ENCODE results near the gene CCL8.

CCL8 gene

DNA sequence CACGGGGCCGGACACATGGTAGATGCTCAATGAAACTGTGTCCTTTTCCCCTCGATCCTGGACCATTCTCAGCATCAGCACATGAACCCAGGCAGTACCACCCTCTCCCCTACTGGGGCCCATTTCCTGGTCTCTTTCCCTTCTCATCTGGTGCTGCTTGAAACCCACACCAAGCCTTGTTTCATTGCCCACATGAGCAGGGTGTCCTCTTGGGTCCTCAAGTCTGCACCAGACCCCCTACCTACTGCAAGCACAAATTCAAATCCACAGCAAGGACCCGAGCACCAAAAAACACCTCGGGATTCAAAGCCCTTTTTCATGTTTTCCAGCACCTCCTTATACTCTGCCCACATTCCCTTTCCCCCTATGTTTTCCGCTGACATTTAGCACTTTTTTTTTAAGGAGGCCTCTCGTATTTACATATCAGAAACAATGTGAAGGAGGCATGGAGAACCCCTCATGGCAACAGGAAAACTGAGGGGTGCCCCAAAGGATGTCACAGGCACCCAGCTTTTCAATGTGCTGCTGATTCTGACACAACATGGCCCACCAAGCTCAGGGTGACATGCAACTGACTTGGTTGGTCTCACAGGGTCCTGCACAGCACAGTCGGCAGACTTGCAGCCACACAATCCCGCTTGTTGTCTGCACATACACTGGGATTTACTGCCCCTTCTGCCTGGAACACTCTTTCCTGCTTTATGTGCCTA is 48.4 kb downstream of the CCL8 start:
- DNase-seq (ENCODE audit: low read depth, low spot score), result no peak

DNA sequence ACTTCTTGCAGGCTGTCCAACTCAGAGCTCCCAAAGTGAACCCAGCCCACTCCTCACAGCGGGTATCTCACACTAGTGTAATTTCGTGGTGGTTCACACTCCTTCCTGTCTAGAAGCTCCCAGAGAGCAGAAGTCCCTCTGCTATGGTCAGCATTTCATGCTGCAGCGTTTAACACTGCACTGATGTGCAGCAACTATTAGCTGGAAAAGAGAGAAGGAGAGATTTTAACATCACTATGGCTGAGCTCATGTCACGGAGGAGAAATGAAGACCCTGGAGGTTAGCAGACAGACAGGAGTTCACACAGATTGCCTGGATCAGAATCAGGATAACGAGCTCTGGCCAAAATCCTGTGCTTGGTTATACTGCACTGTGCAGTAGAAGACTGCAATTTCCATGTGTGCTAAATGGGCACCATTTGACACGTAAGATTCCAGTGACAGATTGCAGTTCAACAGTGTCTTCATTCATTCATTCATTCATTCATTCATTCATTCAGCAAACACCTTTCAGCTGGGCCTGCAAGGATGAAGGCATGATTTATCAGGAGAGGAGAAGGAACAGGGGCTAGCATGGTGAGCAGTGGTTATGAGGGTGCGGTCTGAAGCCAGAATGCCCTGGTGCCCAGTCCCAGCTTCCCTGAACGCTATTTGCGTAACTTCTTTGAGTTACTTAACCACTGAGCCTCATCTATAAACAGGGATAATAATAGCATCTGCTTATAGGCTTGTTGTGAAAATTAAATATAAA is 49.1 kb downstream of the CCL8 start:
- no peak for DNase-seq (ENCODE audit: low read depth, low spot score)

DNA sequence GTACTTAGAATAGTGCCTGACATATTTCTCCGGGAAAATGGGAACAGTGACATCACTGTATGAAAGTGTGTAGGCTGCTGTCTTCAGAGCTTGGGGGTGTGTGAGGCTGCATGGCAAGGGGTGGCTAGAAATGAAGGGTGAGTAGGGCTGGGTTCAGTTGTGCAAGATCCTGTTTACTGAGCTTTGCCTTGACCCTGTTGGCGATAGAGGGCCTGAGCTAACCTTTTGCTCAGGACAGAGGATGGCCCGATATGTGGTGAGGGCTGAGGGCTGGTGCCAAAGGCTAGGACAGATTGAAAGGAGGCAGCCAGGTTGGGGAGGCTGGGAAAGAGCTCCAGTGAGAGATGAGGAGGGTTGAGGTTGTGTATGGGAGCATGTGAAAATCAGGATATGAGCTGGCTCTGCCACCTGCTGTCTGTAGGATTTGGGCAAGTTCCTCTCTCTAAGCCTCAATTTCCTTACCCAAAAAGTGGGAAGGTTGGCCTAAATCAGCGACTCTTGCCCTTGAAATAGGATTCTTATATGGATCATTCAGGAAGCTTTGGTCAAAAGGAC is 49.8 kb downstream of the CCL8 start:
- DNase-seq (ENCODE audit: low read depth, low spot score), result no peak

DNA sequence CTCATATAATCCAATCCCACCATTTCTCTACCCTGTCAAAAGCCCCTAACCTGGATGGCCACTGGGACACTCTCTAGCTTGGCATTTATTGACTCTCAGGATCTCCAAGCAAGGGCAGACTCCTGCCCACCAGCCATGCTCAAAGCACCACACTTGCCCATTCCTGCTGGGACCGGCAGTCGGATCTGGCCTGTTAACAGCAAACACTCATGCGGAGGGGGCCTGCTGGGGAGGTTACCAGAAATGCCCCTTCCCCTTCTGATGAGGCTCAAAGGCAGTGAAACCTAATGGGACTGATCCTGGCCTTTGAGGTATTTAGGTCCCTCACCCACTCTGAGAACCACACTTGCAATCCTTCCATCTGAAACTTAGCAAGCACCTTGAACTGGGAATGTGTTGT is 50.3 kb downstream of the CCL8 start:
- DNase-seq (ENCODE audit: low read depth, low spot score), result no peak

DNA sequence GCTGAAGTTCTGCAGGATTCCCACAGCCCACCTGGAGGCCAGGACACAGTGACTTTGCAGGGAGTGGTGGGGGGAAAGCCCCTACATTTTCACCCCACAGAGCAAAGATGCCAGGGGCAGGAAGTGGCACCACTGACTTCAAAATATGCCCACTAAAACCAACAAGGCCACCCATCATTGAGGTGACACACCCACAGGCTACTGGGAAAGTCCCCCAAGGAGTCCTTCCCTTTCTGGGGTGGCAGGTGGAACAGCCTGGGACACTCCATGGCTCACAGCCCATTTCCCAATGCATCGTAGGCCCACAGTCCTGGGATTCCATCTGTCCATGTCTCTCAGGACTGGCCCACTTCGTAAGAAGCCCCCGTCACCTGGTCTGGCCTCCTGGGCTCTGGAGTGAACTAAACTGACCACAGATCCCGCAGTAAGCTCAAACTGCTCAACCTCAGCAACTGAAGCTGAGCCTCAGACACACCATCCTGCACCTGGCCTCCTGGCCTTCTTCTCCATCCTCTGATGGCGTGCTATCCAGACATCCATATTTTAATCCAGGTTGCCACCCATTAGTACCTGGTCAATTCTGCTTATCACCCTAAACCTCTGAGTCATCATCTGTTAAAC is 51.3 kb downstream of the CCL8 start:
- no peak for DNase-seq (ENCODE audit: low read depth, low spot score)

DNA sequence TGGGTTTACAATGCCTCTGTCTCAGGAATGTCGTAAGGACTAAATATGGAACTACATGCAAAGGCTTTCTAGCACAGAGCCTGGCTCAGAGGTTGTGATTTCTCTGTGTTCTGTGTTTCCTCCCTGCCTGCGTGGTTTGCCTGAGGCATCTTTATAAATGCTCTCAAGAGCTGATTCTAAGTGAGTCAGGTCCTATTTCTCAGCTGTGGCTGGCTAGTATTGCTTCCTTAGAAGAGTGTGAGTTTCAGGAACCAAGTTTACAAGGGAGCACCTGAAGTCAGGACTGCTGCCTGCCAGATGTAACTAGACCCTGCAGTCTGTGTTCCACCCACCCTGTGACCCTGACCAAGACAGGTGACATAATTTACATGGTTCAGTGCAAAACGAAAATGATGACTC is 51.8 kb downstream of the CCL8 start:
- DNase-seq (ENCODE audit: low read depth, low spot score), result no peak
